GM21723 (cell line): Measurements from ENCODE around the gene NDUFS4.
"Not testable (repeated sequence)": the region's sequence is repeated elsewhere in the genome, so short reads cannot be mapped to it uniquely, and the experiment has no call there.

Source experiments
- ATAC-seq: cut with Tn5 transposase; IDR thresholded peaks from one replicate; pipeline ENCODE4 v1.9.1; 2021; ENCODE audit warnings: mild to moderate bottlenecking, moderate library complexity; ENCODE audit not compliant: unreplicated experiment

The NDUFS4 gene

GRCh38 chr5:53649352-53649751, 88.9 kb downstream of the NDUFS4 start:
- ATAC-seq = no peak

DNA sequence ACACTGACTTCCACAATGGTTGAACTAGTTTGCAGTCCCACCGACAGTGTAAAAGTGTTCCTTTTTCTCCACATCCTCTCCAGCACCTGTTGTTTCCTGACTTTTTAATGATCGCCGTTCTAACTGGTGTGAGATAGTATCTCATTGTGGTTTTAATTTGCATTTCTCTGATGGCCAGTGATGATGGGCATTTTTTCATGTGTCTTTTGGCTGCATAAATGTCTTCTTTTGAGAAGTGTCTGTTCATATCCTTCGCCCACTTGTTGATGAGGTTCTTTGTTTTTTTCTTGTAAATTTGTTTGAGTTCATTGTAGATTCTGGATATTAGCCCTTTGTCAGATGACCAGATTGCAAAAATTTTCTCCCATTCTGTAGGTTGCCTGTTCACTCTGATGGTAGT, 100.1 kb downstream of the NDUFS4 start:
- ATAC-seq = not testable (repeated sequence)

DNA sequence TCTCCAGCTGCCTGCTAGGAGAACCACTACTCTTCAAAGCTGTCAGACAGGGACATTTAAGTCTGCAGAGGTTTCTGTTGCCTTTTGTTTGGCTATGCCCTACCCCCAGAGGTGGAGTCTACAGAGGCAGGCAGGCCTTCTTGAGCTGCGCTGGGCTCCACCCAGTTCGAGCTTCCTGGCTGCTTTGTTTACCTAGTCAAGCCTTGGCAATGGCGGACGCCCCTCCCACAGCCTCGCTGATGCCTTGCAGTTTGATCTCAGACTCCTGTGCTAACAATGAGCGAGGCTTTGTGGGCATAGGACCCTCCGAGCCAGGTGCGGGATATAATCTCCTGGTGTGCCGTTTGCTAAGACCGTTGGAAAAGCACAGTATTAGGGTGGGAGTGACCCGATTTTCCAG, 104.9 kb downstream of the NDUFS4 start:
- not testable (repeated sequence) for ATAC-seq

GRCh38 chr5:53667621-53668020, 107.2 kb downstream of the NDUFS4 start:
- no peak for ATAC-seq

DNA sequence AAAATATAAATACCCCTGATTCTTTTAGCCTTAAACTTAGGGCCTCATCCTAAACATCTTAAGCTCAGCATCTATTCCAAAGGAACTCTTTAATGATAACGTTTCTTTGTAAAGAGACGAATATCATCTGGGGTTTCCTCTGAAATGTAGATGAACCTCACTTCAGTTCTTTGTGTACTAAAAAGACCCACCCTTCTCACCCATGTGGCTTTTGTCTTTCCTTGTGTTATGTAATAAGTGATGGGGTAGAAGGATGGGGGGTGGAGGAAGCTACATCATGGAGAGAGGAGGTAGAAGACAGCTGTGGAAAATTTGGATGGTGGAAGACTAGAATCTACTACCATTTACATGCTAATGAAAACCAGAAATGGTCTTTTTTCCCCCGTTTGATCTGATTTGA, 111.0 kb downstream of the NDUFS4 start:
- ATAC-seq = no peak

DNA sequence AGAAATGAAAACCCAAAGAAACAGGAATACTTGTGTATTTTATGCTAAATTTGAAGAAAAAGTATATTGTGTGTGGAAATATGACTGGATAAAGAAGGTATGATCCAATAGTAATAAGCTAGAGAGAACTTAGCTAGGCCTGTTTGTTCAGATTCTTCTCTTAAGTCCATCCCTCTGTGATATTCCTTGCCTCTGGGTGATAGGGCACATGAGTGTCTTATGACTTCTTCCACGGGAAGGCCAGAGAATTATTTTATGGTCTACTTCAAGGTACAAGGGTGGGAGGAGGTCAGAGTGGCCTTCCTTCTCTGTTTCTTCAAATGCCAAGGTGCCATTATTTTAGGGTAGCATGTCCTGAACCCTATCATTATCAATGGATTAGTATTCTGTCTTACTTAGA, 113.7 kb downstream of the NDUFS4 start:
- ATAC-seq = no peak

- no peak for ATAC-seq
These were observed 117.2 kb downstream of the NDUFS4 start for GRCh38 chr5:53677632-53678031.

- no peak for ATAC-seq
These were observed 118.7 kb downstream of the NDUFS4 start for GRCh38 chr5:53678981-53679660.

GRCh38 chr5:53681079-53681478, 120.6 kb downstream of the NDUFS4 start:
- no peak for ATAC-seq

DNA sequence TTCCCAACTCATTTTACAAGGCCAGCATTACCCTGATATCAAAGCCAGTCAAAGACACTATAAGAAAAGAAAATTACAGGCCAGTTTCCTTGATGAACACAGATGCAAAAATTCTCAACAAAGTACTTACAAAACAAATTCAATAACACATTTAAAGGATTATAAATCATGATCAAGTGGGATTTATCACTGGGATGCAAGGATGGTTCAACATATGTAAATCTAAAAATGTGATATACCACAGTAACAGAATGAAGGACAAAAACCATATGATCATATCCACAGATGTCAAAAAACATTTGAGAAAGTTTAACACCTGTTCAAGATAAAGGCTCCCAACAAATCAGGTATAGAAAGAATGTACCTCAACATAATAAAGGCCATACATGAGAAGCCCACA, 130.6 kb downstream of the NDUFS4 start:
- ATAC-seq = no peak

DNA sequence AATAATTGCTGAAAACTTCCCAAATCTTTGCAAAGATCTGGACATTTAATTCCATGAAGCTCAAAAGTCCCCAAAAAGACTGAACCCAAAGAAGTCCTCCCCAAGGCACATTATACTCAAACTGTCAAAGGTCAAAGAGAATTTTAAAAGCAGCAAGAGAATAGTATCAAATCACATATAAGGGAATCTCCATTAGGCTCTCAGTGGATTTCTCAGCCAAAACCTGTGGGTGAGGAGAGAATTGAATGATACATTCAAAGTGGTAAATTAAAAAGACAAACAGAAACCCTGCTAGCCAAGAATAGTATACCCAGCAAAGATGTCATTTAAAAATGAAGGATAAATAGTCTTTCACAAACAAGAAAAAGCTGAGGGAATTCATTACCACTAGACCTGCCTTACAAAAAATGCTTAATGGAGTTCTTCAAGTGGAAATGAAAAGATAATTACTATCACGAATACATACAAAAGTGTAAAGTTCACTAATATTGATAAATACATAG, 134.1 kb downstream of the NDUFS4 start:
- no peak for ATAC-seq

DNA sequence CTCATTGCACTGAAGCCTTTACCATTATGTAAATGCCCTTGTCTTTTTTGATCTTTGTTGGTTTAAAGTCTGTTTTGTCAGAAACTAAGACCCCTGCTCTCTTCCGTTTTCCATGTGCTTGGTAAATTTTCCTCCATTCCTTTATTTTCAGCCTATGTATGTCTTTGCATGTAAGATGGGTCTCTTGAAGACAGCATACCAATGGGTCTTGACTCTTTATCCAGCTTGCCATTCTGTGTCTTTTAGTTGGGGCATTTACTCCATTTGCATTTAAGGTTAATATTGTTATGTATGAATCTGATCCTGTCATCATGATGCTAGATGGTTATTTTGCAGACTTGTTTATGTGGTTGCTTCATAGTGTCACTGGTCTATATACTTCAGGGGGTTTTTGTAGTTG, 150.0 kb downstream of the NDUFS4 start:
- not testable (repeated sequence) for ATAC-seq

DNA sequence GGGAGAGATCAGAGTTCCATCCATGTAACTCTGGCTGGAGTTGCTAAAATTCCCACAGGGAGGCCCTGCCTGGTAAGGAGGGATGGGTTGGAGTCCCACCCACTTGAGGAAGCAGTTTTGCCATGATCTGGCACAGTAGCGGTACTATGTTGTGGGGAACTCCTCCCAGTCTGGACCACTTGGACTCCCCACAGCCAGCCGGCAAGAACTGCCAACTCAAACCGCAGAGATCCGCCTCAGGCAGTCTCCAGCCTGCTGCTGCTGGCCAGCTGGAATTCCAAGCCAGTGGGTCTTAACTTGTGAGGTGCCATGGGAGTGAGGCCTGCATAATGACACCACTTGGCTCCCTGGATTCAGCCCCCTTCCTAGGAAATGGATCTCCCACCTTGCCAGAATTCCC, 151.9 kb downstream of the NDUFS4 start:
- no peak for ATAC-seq

DNA sequence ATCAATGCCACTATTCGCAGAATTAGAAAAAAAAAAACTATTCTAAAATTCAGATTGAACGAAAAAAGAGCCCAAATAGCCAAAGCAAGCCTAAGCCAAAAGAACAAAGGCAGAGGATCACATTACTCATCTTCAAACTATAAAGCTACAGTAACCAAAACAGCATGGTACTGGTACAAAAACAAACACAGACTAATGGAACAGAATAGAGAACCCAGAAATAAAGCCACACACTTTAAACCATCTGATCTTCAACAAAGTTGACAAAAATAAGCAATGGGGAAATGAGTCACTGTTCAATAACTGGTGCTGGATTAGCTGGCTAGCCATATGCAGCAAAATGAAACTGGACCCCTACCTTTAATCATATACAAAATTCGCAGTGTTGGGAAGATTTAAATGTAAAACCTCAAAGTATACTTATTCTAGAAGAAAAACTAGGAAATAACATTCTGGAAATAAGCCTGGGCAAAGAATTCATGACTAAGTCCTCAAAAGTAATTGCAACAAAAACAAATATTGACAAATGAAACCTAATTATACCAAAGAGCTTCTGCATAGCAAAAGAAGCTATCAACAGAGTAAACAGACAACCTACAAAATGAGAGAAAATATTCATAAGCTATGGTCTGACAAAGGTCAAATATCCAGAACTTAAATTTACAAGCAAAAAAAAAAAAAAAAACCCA, 153.7 kb downstream of the NDUFS4 start:
- no peak for ATAC-seq

DNA sequence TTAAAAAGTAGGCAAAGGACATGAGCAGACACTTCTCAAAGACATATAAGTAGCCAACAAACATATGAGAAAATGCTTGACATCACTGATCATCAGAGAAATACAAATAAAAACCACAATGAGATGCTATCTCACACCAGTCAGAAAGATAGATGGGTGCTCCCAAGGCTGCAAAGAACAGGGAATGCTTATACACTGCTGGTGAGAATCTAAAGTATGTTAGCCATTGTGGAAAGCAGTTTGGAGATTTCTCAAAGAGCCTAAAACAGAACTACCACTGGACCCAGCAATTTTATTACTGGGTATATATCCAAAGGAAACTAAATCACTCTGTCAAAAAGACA, 154.2 kb downstream of the NDUFS4 start:
- no peak for ATAC-seq

GRCh38 chr5:53726121-53726520, 165.7 kb downstream of the NDUFS4 start:
- no peak for ATAC-seq

- ATAC-seq = no peak
These were observed 170.5 kb downstream of the NDUFS4 start for GRCh38 chr5:53730943-53731342.
